Measurements from ENCODE around the gene AKT3. TPM values are rescaled to one million over a fixed set of nuclear protein-coding genes. Genes with fewer than 3 reads are reported as not detected.
A peak's percentile ranks its signal among the peaks of the same experiment; 100 is the strongest.

The AKT3 gene
- polyA plus RNA-seq, 1 donor (not counting 4 experiments of a cell fraction or from before 2014, with no cell fraction given), result 2.9 TPM

DNA sequence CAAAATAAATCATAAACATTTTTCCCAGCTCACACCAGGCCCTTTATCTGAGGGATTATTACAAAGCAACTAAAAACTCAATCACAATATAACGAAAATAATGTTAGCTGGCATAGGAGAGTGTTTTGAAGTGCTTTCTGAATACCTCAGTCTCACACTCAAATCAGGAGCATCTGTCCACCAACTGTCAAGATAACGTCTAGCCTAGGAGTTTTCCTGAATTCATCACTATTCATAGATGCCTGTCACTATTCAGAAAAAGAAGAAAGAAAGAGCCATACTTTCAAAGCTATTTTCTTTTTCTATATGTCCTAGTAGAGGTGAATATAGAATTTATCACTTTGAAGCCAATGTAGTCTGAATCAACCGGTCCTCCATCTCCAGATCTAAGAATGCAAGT lies 127.0 kb downstream of the AKT3 start:
- FAIRE-seq (no peak), DNase-seq (ENCODE audit: low read depth, low spot score) (no peak)
- Histone ChIP-seq H3K4me3 (ENCODE audit: control insufficient read depth in 2 of 3, extremely low read depth in 1 of 3, insufficient read depth in 2 of 3, low read depth in 1 of 3, low read length in 3 of 3) (no peak overlapping the region), H4K20me1 (ENCODE audit: control insufficient read depth, extremely low read depth, insufficient read depth, low read length) (no peaks in the 10 kb centered on the region), H3K79me2 (ENCODE audit: control insufficient read depth, insufficient read depth, low read length) (no peaks in the 10 kb centered on the region), H3K4me1 (ENCODE audit: control insufficient read depth, extremely low read depth, insufficient read depth, low read length) (peaks cover 12% of the 10 kb centered on the region), H3K9me3 (ENCODE audit: control insufficient read depth, low read depth, low read length) (no peaks in the 10 kb centered on the region), H2AFZ (ENCODE audit: control insufficient read depth, low read length) (no peak overlapping the region), H3K9me1 (ENCODE audit: control insufficient read depth, extremely low read depth, insufficient read depth, low read length) (no peaks in the 10 kb centered on the region), H3K9ac (ENCODE audit: control insufficient read depth, extremely low read depth, insufficient read depth, low read length) (no peak overlapping the region), H3K36me3 (ENCODE audit: control insufficient read depth in 2 of 2, extremely low read depth in 1 of 2, insufficient read depth in 2 of 2, low read length in 2 of 2) (no peaks in the 10 kb centered on the region), H3K4me2 (ENCODE audit: control insufficient read depth, extremely low read depth, insufficient read depth, low read depth, low read length) (no peak overlapping the region), H3K27ac (ENCODE audit: control insufficient read depth, insufficient read depth, low read length) (no peak overlapping the region), H3K27me3 (ENCODE audit: control insufficient read depth, extremely low read depth, insufficient read depth, low read length) (no peaks in the 10 kb centered on the region)
- TF ChIP-seq, protein P1, sequence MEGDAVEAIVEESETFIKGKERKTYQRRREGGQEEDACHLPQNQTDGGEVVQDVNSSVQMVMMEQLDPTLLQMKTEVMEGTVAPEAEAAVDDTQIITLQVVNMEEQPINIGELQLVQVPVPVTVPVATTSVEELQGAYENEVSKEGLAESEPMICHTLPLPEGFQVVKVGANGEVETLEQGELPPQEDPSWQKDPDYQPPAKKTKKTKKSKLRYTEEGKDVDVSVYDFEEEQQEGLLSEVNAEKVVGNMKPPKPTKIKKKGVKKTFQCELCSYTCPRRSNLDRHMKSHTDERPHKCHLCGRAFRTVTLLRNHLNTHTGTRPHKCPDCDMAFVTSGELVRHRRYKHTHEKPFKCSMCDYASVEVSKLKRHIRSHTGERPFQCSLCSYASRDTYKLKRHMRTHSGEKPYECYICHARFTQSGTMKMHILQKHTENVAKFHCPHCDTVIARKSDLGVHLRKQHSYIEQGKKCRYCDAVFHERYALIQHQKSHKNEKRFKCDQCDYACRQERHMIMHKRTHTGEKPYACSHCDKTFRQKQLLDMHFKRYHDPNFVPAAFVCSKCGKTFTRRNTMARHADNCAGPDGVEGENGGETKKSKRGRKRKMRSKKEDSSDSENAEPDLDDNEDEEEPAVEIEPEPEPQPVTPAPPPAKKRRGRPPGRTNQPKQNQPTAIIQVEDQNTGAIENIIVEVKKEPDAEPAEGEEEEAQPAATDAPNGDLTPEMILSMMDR (optimal IDR thresholded peaks at IDR 0.05 in 1 of 3, IDR thresholded peaks at IDR 0.05 in 1 of 3, conservative IDR thresholded peaks at IDR 0.05 in 1 of 3; ENCODE audit: extremely low read depth in 1 of 3, insufficient read depth in 2 of 3, low read length in 3 of 3), result no peak
- TF ChIP-seq EZH2 (IDR thresholded peaks at IDR 0.05; ENCODE audit: low read length), result no peak
- dilution Hi-C loops (cut with MboI; ENCODE audit: extremely low pct_ligation_motif_present, low sequenced_read_pairs), result no loop called here

DNA sequence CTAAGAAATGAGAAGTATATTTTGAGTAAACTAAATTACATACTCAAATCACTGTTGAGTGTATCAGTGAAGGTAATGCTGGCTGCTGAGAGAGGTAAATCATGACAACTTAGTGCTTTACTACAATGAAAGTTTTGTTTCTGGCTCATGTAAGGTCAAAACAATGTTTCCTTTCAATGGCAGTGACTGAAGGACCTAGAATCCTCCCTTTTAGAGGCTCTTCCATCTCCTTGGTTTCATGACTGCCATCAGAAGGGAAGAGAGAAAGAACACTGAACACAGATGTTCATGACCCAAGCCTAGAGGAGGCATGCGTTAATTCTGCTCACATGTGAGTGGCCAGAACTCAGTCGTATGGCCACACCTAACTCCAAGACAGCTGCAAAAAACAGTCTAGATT lies 130.6 kb downstream of the AKT3 start:
- Histone ChIP-seq H3K27ac (ENCODE audit: control insufficient read depth, insufficient read depth, low read length) (peak overlapping the region; percentile 66), H3K79me2 (ENCODE audit: control insufficient read depth, insufficient read depth, low read length) (no peaks in the 10 kb centered on the region), H3K4me1 (ENCODE audit: control insufficient read depth, extremely low read depth, insufficient read depth, low read length) (peaks cover 12% of the 10 kb centered on the region), H3K27me3 (ENCODE audit: control insufficient read depth, extremely low read depth, insufficient read depth, low read length) (no peaks in the 10 kb centered on the region), H3K9me3 (ENCODE audit: control insufficient read depth, low read depth, low read length) (no peaks in the 10 kb centered on the region), H3K4me2 (ENCODE audit: control insufficient read depth, extremely low read depth, insufficient read depth, low read depth, low read length) (no peak overlapping the region), H4K20me1 (ENCODE audit: control insufficient read depth, extremely low read depth, insufficient read depth, low read length) (no peaks in the 10 kb centered on the region), H3K9ac (ENCODE audit: control insufficient read depth, extremely low read depth, insufficient read depth, low read length) (no peak overlapping the region), H3K4me3 (ENCODE audit: control insufficient read depth in 2 of 3, extremely low read depth in 1 of 3, insufficient read depth in 2 of 3, low read depth in 1 of 3, low read length in 3 of 3) (no peak overlapping the region), H3K9me1 (ENCODE audit: control insufficient read depth, extremely low read depth, insufficient read depth, low read length) (no peaks in the 10 kb centered on the region), H3K36me3 (ENCODE audit: control insufficient read depth in 2 of 2, extremely low read depth in 1 of 2, insufficient read depth in 2 of 2, low read length in 2 of 2) (no peaks in the 10 kb centered on the region), H2AFZ (ENCODE audit: control insufficient read depth, low read length) (peak overlapping the region; percentile 70)
- TF ChIP-seq, protein P1 (optimal IDR thresholded peaks at IDR 0.05 in 1 of 3, IDR thresholded peaks at IDR 0.05 in 1 of 3, conservative IDR thresholded peaks at IDR 0.05 in 1 of 3; ENCODE audit: extremely low read depth in 1 of 3, insufficient read depth in 2 of 3, low read length in 3 of 3), result no peak
- no peak for TF ChIP-seq EZH2 (IDR thresholded peaks at IDR 0.05; ENCODE audit: low read length)
- DNase-seq (ENCODE audit: low read depth, low spot score) (no peak), FAIRE-seq (no peak)
- dilution Hi-C loops (cut with MboI; ENCODE audit: extremely low pct_ligation_motif_present, low sequenced_read_pairs), result no loop called here
